Measurements from ENCODE around the gene RTN4IP1. TPM values are rescaled to one million over a fixed set of nuclear protein-coding genes. Genes with fewer than 3 reads are reported as not detected.
A peak's percentile ranks its signal among the peaks of the same experiment; 100 is the strongest.

The RTN4IP1 gene
- total RNA-seq, 1 experiment from 2014 or later = 12.5 TPM

DNA sequence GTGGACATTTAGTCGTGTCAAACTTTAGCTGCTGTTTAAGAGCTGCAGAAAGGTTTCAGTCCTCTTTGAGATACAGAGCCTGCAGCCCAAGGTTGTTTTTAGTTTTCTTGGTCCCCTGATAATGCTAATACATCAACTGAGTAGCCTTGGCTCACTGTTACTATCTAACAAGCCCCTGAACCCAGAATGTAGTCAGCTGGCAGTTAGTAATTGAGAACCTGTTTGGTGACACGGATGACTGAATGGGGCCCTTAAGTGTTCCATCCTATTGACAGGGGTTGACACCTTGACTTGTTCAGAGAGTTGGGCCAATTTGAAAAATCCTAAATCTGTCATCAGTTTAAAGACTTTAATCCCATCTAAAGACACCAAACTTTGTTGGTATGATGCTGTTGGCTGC is 2.8 kb downstream of the RTN4IP1 start:
- H3K79me1 ChIP-seq (ENCODE audit: insufficient read depth, low read depth, low read length, poor library complexity, severe bottlenecking) = peaks cover 3% of the 10 kb centered on the region
- no peak for DNase-seq
- no peak overlapping the region for H4K5ac ChIP-seq (ENCODE audit: insufficient read length, low read depth, low read length)
- H4K91ac ChIP-seq (ENCODE audit: insufficient read length, low read depth, low read length) = no peak overlapping the region
- no peak overlapping the region for H3K9ac ChIP-seq (ENCODE audit: extremely low read depth, insufficient read length, low read length)
- no peak overlapping the region for H3K23ac ChIP-seq (ENCODE audit: insufficient read length, low read depth, low read length)
- H3K14ac ChIP-seq (ENCODE audit: insufficient read depth, low read length) = no peak overlapping the region
- H2AK5ac ChIP-seq (ENCODE audit: insufficient read length, low read length) = no peak overlapping the region
- no peak overlapping the region for H3K27ac ChIP-seq (ENCODE audit: insufficient read length, low read depth, low read length)
- no peaks in the 10 kb centered on the region; the same call in 1 of the 2 replicates for H3K27me3 Mint-ChIP-seq (ENCODE audit: low read depth)
- no peak for TF ChIP-seq CTCF (conservative IDR thresholded peaks at IDR 0.05)
- H3K79me2 ChIP-seq (ENCODE audit: insufficient read depth, low read length) = peaks cover 6% of the 10 kb centered on the region; the same call in 1 of the 2 replicates
- H3K4me2 ChIP-seq (ENCODE audit: insufficient read depth, insufficient read length, low read length) = no peak overlapping the region
- no peak overlapping the region for H4K8ac ChIP-seq (replicated peaks; ENCODE audit: insufficient read length, low read depth, low read length)
- no peak overlapping the region for H2BK15ac ChIP-seq (ENCODE audit: low read depth, low read length)
- no peak overlapping the region for H2AFZ ChIP-seq (ENCODE audit: low read length)
- H3K27me3 ChIP-seq (ENCODE audit: insufficient read depth, low read length) = no peaks in the 10 kb centered on the region
- peaks cover 7% of the 10 kb centered on the region for H3K9me3 ChIP-seq (ENCODE audit: control insufficient read depth, low read depth, low read length)
- H3K36me3 Mint-ChIP-seq (ENCODE audit: insufficient read depth in 1 of 3, low read depth in 3 of 3) = peaks cover 16 to 28% (median 25%) of the 10 kb centered on the region in 3 experiments
- no peak overlapping the region for H3K56ac ChIP-seq (ENCODE audit: insufficient read length, low read depth, low read length)
- H3K4me1 Mint-ChIP-seq = peaks cover 30 to 40% of the 10 kb centered on the region in 2 experiments
- no peak overlapping the region for H3K4me3 Mint-ChIP-seq
- no peak overlapping the region for H2BK5ac ChIP-seq (ENCODE audit: insufficient read length, low read length)
- no peak overlapping the region for H3K4ac ChIP-seq (ENCODE audit: low read depth, low read length)
- no peak overlapping the region for H2BK20ac ChIP-seq (ENCODE audit: low read depth, low read length, poor library complexity, severe bottlenecking)
- H3K18ac ChIP-seq (ENCODE audit: insufficient read length, low read depth, low read length) = no peak overlapping the region
- H3K23me2 ChIP-seq (ENCODE audit: insufficient read length, low read depth, low read length, poor library complexity, severe bottlenecking) = peaks cover 8% of the 10 kb centered on the region
- H3K4me1 ChIP-seq (ENCODE audit: insufficient read depth, low read length) = no peaks in the 10 kb centered on the region; the same call in 1 of the 2 replicates
- H3K27ac Mint-ChIP-seq = 0 out of 7 replicates have a peak overlapping the region, but pooled peaks of 1 of the 3 experiments have one; percentile 18
- no peak overlapping the region for H2BK12ac ChIP-seq (ENCODE audit: insufficient read length, low read depth, low read length)
- no CpG with 5 or more reads among the region's 2 CpGs for WGBS (ENCODE audit: extremely low coverage, insufficient read length, low lambda C conversion rate)
- no peak overlapping the region for H2BK120ac ChIP-seq (ENCODE audit: low read depth, low read length, poor library complexity, severe bottlenecking)
- H3T11ph ChIP-seq (ENCODE audit: low read length) = no peak overlapping the region
- peaks cover 14 to 18% of the 10 kb centered on the region in 2 experiments for H3K9me3 Mint-ChIP-seq
- H4K20me1 ChIP-seq (ENCODE audit: control insufficient read depth, insufficient read depth, insufficient read length) = no peaks in the 10 kb centered on the region

Data from H9 (cell line).